ENCODE results near the gene CREB3L4.

CREB3L4 gene

GRCh38 chr1:153944827-153945117, 22.9 kb upstream of the CREB3L4 start:
- in situ Hi-C loops (cut with HindIII; ENCODE audit: low sequenced_read_pairs) = no loop called here
- DNase-seq (ENCODE audit: low read depth, low spot score) = no peak
- no peak overlapping the region for H3K4me3 ChIP-seq (ENCODE audit: low read depth, low read length)
- TF ChIP-seq, protein P1, sequence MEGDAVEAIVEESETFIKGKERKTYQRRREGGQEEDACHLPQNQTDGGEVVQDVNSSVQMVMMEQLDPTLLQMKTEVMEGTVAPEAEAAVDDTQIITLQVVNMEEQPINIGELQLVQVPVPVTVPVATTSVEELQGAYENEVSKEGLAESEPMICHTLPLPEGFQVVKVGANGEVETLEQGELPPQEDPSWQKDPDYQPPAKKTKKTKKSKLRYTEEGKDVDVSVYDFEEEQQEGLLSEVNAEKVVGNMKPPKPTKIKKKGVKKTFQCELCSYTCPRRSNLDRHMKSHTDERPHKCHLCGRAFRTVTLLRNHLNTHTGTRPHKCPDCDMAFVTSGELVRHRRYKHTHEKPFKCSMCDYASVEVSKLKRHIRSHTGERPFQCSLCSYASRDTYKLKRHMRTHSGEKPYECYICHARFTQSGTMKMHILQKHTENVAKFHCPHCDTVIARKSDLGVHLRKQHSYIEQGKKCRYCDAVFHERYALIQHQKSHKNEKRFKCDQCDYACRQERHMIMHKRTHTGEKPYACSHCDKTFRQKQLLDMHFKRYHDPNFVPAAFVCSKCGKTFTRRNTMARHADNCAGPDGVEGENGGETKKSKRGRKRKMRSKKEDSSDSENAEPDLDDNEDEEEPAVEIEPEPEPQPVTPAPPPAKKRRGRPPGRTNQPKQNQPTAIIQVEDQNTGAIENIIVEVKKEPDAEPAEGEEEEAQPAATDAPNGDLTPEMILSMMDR (IDR thresholded peaks at IDR 0.05; ENCODE audit: low read depth, low read length) = no peak

DNA sequence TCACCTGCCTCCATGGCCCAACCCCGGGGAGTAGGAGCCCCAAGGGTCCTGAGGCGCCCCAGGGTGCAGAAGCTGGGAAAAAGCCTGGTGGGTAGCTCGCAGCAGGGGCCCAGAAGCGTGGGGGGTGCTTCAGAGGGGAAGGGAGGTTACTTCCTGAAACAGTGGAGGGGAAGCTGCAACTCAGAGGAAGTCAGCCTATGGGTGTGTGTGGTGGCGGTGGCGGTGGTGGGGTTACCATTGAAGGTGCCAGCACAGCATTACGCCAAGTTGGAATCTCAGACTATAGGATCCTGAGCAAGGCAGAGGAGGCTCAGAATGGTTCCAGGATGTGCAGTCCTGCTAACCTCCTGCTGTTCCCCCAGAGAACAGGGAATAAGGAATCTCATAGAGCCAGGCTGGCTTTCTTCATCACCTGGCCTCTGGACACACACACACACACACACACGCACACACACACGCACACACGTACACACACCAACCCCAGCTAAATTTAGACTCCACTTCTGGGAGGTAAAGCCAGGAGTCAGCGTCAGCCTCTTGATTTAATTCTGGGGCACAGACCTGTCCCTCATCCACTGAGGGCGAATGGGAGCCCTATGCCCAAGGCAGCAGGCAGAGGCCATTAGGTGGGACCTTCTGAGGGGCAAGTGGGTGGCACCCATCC, 22.4 kb upstream of the CREB3L4 start:
- H3K4me3 ChIP-seq (ENCODE audit: low read depth, low read length) = peak overlapping the region; percentile 77
- TF ChIP-seq, protein P1 (IDR thresholded peaks at IDR 0.05; ENCODE audit: low read depth, low read length) = no peak
- peak; percentile 41 for DNase-seq (ENCODE audit: low read depth, low spot score)
- in situ Hi-C loops (cut with HindIII; ENCODE audit: low sequenced_read_pairs) = no loop called here

DNA sequence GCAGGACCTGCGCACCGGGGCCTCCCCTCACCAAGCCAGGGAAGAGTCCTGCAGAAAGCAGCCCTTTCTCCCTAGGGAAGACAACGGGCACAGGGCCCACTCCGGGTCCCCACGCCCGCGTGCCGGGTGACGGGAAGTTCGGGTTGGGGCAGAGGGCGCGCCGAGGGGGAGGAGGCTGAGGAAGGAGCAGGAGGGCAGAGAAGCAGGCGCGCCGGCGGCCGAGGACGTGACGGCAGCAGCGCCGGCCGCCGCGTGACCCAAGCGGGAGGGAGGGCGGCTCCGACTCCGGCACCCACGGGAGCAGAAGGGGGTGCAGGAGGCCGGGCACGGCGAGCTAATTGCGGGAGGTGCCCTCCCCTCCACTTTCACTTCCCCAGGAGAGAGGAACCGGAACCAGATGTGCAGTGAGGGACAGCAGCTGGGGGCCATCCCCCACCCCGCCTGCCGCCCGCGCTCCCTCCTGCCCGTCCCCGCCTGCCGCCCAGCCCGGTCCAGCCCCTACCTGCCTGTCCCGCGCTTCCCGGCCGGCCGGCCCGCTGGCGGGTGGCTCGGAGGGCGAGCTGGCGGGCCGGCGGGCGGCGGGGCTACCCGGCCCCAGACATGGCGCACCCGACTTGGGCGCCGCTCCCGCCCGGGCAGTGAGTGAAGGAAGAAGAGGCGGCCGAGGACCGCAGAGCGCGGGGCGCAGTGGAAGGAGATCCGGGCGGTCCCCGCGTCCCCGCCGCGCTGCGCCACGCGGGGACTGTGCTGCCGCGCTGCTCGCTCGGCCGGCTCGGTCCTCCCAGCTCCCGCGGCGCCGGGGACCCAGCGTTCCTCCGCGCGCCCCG, 21.7 kb upstream of the CREB3L4 start:
- in situ Hi-C loops (cut with HindIII; ENCODE audit: low sequenced_read_pairs) = no loop called here
- H3K4me3 ChIP-seq (ENCODE audit: low read depth, low read length) = peak overlapping the region; percentile 77

GRCh38 chr1:153946622-153947241, 21.0 kb upstream of the CREB3L4 start, which contains the start of gene DENND4B:
Gene DENND4B, minus strand, starts transcription at chr1:153946718. Its CDS starts 2,344 bp downstream, at chr1:153944374.
- H3K4me3 ChIP-seq (ENCODE audit: low read depth, low read length) = peak within 1 kb of the TSS; percentile 77
- DNase-seq (ENCODE audit: low read depth, low spot score) = peak; percentile 78
- in situ Hi-C loops (cut with HindIII; ENCODE audit: low sequenced_read_pairs) = no loop called here
- TF ChIP-seq, protein P1 (IDR thresholded peaks at IDR 0.05; ENCODE audit: low read depth, low read length) = peak; percentile 94

More for the DNA sequence above, 21.7 kb upstream of the CREB3L4 start:
- TF ChIP-seq, protein P1 (IDR thresholded peaks at IDR 0.05; ENCODE audit: low read depth, low read length) = no peak
- DNase-seq (ENCODE audit: low read depth, low spot score) = peak; percentile 59

DNA sequence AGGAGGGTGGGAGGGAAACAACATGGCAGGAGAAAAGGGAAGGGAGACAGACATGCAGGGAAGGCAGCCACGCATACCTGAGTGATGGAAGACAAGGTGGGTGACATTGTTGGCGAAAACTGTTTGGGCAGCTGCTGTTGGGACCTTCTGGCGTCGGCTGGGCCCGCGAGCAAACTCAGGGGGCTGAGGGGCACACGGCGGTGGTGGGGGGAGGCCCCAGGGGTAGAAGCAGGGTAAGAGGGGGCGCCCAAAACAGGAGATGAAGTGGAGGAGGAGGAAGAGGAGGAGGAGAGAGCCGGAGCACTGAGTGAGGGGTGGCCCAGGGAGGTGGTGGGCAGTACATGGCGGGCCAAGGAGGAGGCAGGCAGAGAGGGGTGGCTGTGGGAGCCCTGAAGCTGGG, 16.5 kb upstream of the CREB3L4 start:
- TF ChIP-seq, protein P1 (IDR thresholded peaks at IDR 0.05; ENCODE audit: low read depth, low read length) = no peak
- no peak for DNase-seq (ENCODE audit: low read depth, low spot score)
- in situ Hi-C loops (cut with HindIII; ENCODE audit: low sequenced_read_pairs) = no loop called here
- H3K4me3 ChIP-seq (ENCODE audit: low read depth, low read length) = no peak overlapping the region

DNA sequence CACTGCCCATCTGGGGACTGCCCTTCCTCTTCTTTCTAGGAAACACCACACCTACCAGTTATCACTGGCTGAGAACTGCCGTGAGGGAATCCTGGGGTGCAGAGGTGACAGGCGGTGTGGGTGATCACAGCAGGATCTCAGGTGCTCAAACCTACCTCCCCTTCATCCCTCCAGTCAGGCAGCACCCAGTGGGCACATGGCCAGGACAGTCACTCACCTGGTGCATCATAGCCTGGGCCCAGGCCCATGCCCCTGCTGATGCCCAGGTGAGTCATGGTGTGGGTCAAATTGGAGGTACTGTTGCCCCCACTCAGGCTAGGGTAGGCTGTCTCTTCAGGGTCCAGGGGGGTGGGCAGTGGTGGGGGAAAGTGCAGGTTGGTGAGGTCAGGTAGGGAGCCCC, 15.9 kb upstream of the CREB3L4 start:
- TF ChIP-seq, protein P1 (IDR thresholded peaks at IDR 0.05; ENCODE audit: low read depth, low read length) = no peak
- DNase-seq (ENCODE audit: low read depth, low spot score) = no peak
- in situ Hi-C loops (cut with HindIII; ENCODE audit: low sequenced_read_pairs) = no loop called here
- no peak overlapping the region for H3K4me3 ChIP-seq (ENCODE audit: low read depth, low read length)

Measured in astrocyte of the spinal cord (primary cell).